GM19395 (cell line): ENCODE data around the gene CDH20.
"Not testable (repeated sequence)": the region's sequence is repeated elsewhere in the genome, so short reads cannot be mapped to it uniquely, and the experiment has no call there.

Experiments
- ATAC-seq: cut with Tn5 transposase; IDR thresholded peaks from one replicate; pipeline ENCODE4 v1.9.1; 2021; ENCODE audit warnings: mild to moderate bottlenecking, moderate library complexity; ENCODE audit not compliant: unreplicated experiment

CDH20 gene

GRCh38 chr18:61340148-61340547 lies 6.9 kb downstream of the CDH20 start:
- no peak for ATAC-seq

- no peak for ATAC-seq
Observed at GRCh38 chr18:61348230-61348629, 15.0 kb downstream of the CDH20 start.

- no peak for ATAC-seq
Observed at GRCh38 chr18:61350578-61350977, 17.3 kb downstream of the CDH20 start.

GRCh38 chr18:61352059-61352458 lies 18.8 kb downstream of the CDH20 start:
- ATAC-seq = no peak

GRCh38 chr18:61352611-61353010 lies 19.4 kb downstream of the CDH20 start:
- ATAC-seq = no peak

- peak; percentile 99 for ATAC-seq
Observed at GRCh38 chr18:61360404-61361383, 27.5 kb downstream of the CDH20 start.

GRCh38 chr18:61362511-61362910 lies 29.3 kb downstream of the CDH20 start:
- no peak for ATAC-seq

- ATAC-seq = no peak
Observed at GRCh38 chr18:61364953-61365352, 31.7 kb downstream of the CDH20 start.

GRCh38 chr18:61368001-61368400 lies 34.8 kb downstream of the CDH20 start:
- no peak for ATAC-seq

- ATAC-seq = not testable (repeated sequence)
Observed at GRCh38 chr18:61369671-61370070, 36.4 kb downstream of the CDH20 start.

- ATAC-seq = no peak
Observed at GRCh38 chr18:61371111-61371510, 37.9 kb downstream of the CDH20 start.

GRCh38 chr18:61379827-61380226 lies 46.6 kb downstream of the CDH20 start:
- ATAC-seq = no peak

- ATAC-seq = no peak
Observed at GRCh38 chr18:61388010-61388409, 54.8 kb downstream of the CDH20 start.

- ATAC-seq = no peak
Observed at GRCh38 chr18:61394983-61395382, 61.8 kb downstream of the CDH20 start.

- ATAC-seq = no peak
Observed at GRCh38 chr18:61397222-61397621, 64.0 kb downstream of the CDH20 start.

GRCh38 chr18:61398961-61399705 lies 65.9 kb downstream of the CDH20 start:
- ATAC-seq = no peak

GRCh38 chr18:61400016-61400635 lies 66.9 kb downstream of the CDH20 start:
- ATAC-seq = no peak

GRCh38 chr18:61400716-61401115 lies 67.5 kb downstream of the CDH20 start:
- ATAC-seq = no peak

- no peak for ATAC-seq
Observed at GRCh38 chr18:61402726-61403125, 69.5 kb downstream of the CDH20 start.

- no peak for ATAC-seq
Observed at GRCh38 chr18:61413396-61413795, 80.2 kb downstream of the CDH20 start.

GRCh38 chr18:61414086-61414485 lies 80.9 kb downstream of the CDH20 start:
- no peak for ATAC-seq
